ENCODE results near the gene RAC3. TPM values are rescaled to one million over a fixed set of nuclear protein-coding genes. Genes with fewer than 3 reads are reported as not detected.

RAC3 gene
- total RNA-seq, 1 donor, result 9.1 TPM

- no peak for DNase-seq (ENCODE audit: low read depth)
- H3K4me3 ChIP-seq (ENCODE audit: low read depth, low read length), result no peak overlapping the region
- TF ChIP-seq CTCF (IDR thresholded peaks at IDR 0.05; ENCODE audit: insufficient read depth, low read depth, low read length), result no peak
Measured at GRCh38 chr17:82017612-82018151, 13.8 kb upstream of the RAC3 start.

GRCh38 chr17:82018152-82018988 is 13.1 kb upstream of the RAC3 start:
- H3K4me3 ChIP-seq (ENCODE audit: low read depth, low read length), result no peak overlapping the region
- no peak for TF ChIP-seq CTCF (IDR thresholded peaks at IDR 0.05; ENCODE audit: insufficient read depth, low read depth, low read length)
- DNase-seq (ENCODE audit: low read depth), result no peak

DNA sequence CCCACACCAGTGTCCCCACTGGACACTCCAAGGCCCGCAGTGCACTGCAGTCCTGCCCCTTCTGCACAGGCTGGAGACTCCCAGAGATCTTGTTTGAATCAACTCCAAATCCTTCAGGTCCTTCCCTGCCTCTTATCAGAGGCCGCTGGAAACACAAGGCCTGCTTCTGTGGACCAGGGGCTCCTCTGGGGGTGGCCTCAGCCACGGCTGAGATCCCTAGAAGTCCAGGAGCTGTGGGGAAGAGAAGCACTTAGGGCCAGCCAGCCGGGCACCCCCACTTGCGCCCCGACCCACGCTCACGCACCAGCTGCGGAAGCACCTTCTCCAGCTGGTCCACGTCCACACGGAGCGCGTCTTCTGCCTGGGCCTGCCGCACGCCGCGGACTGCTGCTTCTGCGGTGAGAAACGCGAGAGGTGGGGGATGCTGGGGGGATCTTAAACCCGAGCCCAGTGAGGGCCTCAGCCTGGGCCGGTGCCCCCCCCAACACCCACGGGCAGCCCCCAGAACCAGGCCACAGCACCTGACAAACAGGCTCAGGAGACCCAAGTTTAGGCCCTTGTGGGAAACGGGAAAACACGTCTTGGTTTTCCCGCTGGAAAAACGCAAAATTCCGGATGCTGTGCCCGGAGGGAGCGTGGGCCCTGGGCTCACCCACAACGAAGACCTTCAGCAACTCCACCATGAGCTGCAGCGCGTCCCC is 12.3 kb upstream of the RAC3 start:
- no peak overlapping the region for H3K4me3 ChIP-seq (ENCODE audit: low read depth, low read length)
- TF ChIP-seq CTCF (IDR thresholded peaks at IDR 0.05; ENCODE audit: insufficient read depth, low read depth, low read length), result no peak
- DNase-seq (ENCODE audit: low read depth), result no peak

DNA sequence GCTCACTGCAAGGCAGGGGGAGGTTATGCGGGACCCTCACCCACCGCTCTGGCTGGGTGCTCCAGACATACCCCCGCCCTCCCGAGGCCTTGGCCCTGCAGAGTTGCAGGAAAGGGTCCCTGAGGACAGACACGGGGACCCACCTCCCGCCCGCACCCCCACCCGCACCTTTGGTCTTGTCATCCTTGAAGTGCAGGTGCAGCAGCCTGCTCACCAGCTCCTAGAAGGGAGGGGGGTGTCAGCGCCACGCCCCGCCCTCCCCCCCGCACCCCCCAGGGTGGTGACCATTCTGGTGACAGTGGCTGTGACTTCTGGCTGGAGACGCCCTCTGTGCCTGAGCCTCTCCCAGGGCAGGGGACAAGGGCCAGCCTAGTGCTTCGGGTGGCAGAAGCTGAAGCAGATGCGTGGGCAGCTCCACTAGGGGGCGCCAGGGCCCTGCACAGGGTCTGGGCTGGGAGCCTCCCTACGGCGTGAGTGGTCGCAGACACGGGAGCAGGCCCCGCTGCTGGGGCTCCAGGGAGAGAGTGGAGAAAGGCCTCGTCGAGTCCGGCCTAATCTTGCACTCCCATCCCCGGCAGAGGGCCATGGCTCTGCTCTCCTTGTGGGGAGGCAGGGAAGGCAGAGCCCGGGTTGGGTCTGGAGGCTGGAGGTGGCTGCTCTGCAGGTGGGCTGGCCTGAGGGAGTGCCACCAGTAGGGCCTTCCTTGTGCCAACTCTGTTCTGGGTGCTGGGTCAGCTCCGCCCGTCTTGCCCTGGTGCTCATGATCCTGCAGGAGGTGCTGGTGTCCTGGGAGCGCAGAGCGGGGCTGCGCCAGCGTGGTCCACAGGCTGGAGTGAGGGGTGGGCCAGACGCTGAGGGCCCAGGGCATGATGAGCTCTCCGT is 11.5 kb upstream of the RAC3 start:
- TF ChIP-seq CTCF (IDR thresholded peaks at IDR 0.05; ENCODE audit: insufficient read depth, low read depth, low read length), result peak; percentile 73
- peak; percentile 41 for DNase-seq (ENCODE audit: low read depth)

GRCh38 chr17:82020572-82021106 is 10.8 kb upstream of the RAC3 start:
- no peak for DNase-seq (ENCODE audit: low read depth)
- H3K4me3 ChIP-seq (ENCODE audit: low read depth, low read length), result no peak overlapping the region
- no peak for TF ChIP-seq CTCF (IDR thresholded peaks at IDR 0.05; ENCODE audit: insufficient read depth, low read depth, low read length)

More for the DNA sequence above, 11.5 kb upstream of the RAC3 start:
- H3K4me3 ChIP-seq (ENCODE audit: low read depth, low read length), result no peak overlapping the region

Measured in fibroblast of villous mesenchyme (primary cell).